Testis (tissue), 2 donors: ENCODE results near the gene SUPT3H.

Source experiments
- CTCF ChIP-seq, 3 experiments: fragments of 450-650 bp in 2 of 3; fragments of 200-600 bp in 1 of 3; sonication (generic) in 1 of 3; IDR thresholded peaks; one replicate each; pipeline ENCODE4 v1.5.1; 2016 to 2019; ENCODE audit warnings: antibody characterized with exemption in 3 of 3, mild to moderate bottlenecking in 2 of 3, moderate library complexity in 1 of 3
- POLR2A ChIP-seq: fragments of 450-650 bp; IDR thresholded peaks from one replicate; pipeline ENCODE4 v1.6.1; 2017; ENCODE audit warnings: antibody characterized with exemption, mild to moderate bottlenecking, moderate library complexity

GRCh38 chr6:45293306-45293705 lies 84.4 kb downstream of the SUPT3H start:
- TF ChIP-seq CTCF (IDR thresholded peaks at IDR 0.05) (no peak), POLR2A (no peak)
